MCF 10A (cell line): ENCODE measurements around the gene HAGH. TPM values are rescaled to one million over a fixed set of nuclear protein-coding genes. Genes with fewer than 3 reads are reported as not detected.
A peak's percentile ranks its signal among the peaks of the same experiment; 100 is the strongest.

ENCODE experiments used
- BruUV-seq: library from RNA; stranded (reverse); fragments of 400-500 nt; replicated peaks from 2 replicates; lab custom pipeline; 2021; lab: Mats Ljungman, UMichigan
- CTCF ChIA-PET: fragments of 300-600 bp; sonication (Branson Sonifier 250); formaldehyde crosslinking; extraction: SDS; loops from one replicate; lab custom pipeline; 2021; ENCODE audit warnings: antibody characterized with exemption, inconsistent platforms; lab: Yijun Ruan, JAX
- POLR2A ChIA-PET: fragments of 300-600, 350-650 bp; sonication (Branson Sonifier 250); formaldehyde crosslinking; extraction: SDS; loops from one replicate; lab custom pipeline; 2020; ENCODE audit warnings: antibody characterized with exemption, inconsistent platforms; lab: Yijun Ruan, JAX
- DNase-seq: peaks from one replicate; pipeline ENCODE4 v3.0.0-alpha.2; 2018; ENCODE audit not compliant: unreplicated experiment
- H3K27ac Mint-ChIP-seq: one replicate; pipeline ENCODE4 v1.8.0; 2022; ENCODE audit warnings: mild to moderate bottlenecking, low read depth, mixed read lengths; ENCODE audit not compliant: unreplicated experiment
- H3K27me3 Mint-ChIP-seq: one replicate; pipeline ENCODE4 v1.8.0; 2022; ENCODE audit warnings: mixed read lengths; ENCODE audit not compliant: insufficient read depth, unreplicated experiment
- H3K36me3 Mint-ChIP-seq: one replicate; pipeline ENCODE4 v1.8.0; 2022; ENCODE audit warnings: mild to moderate bottlenecking, moderate library complexity, mixed read lengths; ENCODE audit not compliant: insufficient read depth, unreplicated experiment
- H3K4me1 Mint-ChIP-seq: one replicate; pipeline ENCODE4 v1.8.0; 2022; ENCODE audit warnings: mixed read lengths; ENCODE audit not compliant: insufficient read depth, unreplicated experiment
- H3K4me3 Mint-ChIP-seq: one replicate; pipeline ENCODE4 v1.8.0; 2022; ENCODE audit warnings: mild to moderate bottlenecking, moderate library complexity, mixed read lengths; ENCODE audit not compliant: unreplicated experiment
- H3K9me3 Mint-ChIP-seq: one replicate; pipeline ENCODE4 v1.8.0; 2022; ENCODE audit warnings: mixed read lengths; ENCODE audit not compliant: unreplicated experiment
- intact Hi-C: fragments of 100-400 bp; cut with micrococcal nuclease; formaldehyde crosslinking; loops from 2 replicates; pipeline ENCODE4 v1.14.1; 2022
- total RNA-seq: library from RNA; stranded (reverse); gene quantifications from 2 replicates; pipeline ENCODE4 v1.2.3, GENCODE V29; 2022
- TF ChIP-seq, protein P1 (sequence below): fragments of 200-600 bp; IDR thresholded peaks from one replicate; pipeline ENCODE4 v1.8.0; 2022; ENCODE audit warnings: antibody characterized with exemption, mild to moderate bottlenecking; ENCODE audit not compliant: unreplicated experiment

Gene HAGH
- total RNA-seq, 1 experiment from 2014 or later: 44.5 TPM

DNA sequence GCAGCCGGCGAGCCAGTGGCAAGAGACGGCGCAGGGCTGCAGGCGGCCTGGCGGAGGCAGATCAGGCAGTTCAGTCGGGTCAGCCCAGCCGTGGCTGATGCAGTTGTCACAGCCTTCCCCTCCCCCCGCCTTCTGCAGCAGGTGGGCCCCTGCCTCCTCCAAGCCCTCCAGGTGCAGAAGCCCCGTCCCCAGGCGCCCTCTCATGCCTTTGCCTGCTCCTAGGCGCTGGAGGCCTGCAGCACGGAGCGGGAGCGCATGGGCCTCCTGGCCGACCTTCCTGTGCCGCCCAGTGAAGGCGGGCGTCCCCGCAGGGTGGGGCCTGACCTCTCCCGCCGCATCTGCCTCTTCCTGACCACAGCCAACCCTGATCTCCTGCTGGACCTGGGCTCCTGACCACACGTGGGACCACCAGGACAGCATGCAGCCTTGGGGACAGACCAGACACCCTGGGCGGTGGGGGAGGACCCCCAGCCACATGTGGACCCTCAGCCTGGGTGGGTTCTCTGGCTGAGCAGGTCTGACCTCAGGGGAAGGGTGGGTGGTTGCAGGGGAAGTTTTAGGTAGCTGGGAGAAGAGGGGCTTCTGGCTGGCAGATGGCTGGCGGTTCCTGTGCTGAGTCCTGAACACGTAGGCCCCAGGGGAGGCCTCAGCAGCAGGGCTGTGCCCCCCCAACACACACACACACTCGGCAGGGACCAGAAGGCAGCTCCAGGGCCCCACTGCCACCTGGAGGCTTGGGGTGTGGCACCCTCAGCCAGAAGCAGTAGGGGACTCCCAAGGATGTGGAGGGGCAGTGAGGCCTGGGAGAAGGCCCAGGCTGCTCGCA, 50.6 kb downstream of the HAGH start:
- TF ChIP-seq, protein P1, sequence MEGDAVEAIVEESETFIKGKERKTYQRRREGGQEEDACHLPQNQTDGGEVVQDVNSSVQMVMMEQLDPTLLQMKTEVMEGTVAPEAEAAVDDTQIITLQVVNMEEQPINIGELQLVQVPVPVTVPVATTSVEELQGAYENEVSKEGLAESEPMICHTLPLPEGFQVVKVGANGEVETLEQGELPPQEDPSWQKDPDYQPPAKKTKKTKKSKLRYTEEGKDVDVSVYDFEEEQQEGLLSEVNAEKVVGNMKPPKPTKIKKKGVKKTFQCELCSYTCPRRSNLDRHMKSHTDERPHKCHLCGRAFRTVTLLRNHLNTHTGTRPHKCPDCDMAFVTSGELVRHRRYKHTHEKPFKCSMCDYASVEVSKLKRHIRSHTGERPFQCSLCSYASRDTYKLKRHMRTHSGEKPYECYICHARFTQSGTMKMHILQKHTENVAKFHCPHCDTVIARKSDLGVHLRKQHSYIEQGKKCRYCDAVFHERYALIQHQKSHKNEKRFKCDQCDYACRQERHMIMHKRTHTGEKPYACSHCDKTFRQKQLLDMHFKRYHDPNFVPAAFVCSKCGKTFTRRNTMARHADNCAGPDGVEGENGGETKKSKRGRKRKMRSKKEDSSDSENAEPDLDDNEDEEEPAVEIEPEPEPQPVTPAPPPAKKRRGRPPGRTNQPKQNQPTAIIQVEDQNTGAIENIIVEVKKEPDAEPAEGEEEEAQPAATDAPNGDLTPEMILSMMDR: no peak
- peaks cover under 1% of the 10 kb centered on the region for H3K4me1 Mint-ChIP-seq
- H3K4me3 Mint-ChIP-seq: no peak overlapping the region
- ChIA-PET POLR2A (interaction anchor here (0.8 to 5.9 kb wide), 2 partner anchors 31 to 188 kb away, joined by 3 to 95 read pairs; no protein-coding TSS in a partner anchor), CTCF (no interaction called here)
- no peaks in the 10 kb centered on the region for H3K27me3 Mint-ChIP-seq
- intact Hi-C loops: no loop called here
- DNase-seq: no peak
- no peak overlapping the region for H3K27ac Mint-ChIP-seq
- no TSS peak for BruUV-seq
- H3K9me3 Mint-ChIP-seq: no peaks in the 10 kb centered on the region
- peaks cover 54% of the 10 kb centered on the region for H3K36me3 Mint-ChIP-seq

DNA sequence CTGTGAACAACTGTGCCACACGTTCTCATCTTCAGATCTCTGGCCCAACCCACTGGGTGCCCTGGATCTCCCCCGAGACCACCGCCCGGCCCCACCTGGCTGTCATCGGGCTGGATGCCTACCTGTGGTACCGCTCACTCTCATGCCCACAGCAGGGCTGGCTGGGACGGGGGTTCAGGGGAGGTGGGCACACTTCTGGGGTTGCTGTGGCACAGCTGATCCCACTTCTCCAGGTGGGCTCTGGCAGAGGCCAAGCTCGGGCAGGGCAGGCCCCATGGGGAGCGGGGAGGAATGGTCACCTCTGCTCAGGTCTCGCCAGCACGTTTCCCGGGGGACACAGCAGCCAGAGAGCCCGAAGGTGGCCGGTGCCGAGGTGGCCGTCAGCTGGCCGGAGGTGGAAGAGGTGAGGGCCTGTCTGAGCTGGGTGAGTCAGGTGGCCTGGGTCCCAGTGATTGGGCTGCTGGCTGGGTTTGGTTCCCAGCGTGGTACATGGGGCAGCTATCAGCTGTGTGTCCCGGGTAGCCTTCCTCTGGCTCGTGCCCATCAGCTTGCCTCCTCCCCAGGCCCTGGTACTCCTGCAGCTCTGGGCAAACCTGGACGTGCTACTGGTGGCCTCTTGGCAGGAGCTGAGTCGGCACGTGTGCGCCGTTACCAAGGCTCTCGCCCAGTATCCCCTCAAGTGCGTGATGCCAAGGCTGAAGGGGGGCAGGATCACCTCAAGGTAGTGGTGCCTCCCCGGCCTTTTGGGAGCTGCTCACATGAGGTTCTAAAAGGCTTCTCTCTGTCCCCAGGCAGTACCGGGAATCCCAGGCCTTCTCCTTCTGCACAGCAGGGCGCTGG, 51.4 kb downstream of the HAGH start:
- Mint-ChIP-seq H3K9me3 (no peaks in the 10 kb centered on the region), H3K4me1 (peaks cover 4% of the 10 kb centered on the region), H3K36me3 (peaks cover 56% of the 10 kb centered on the region), H3K27ac (peak overlapping the region; percentile 23), H3K4me3 (no peak overlapping the region), H3K27me3 (no peaks in the 10 kb centered on the region)
- CTCF ChIA-PET: interaction anchor here (0.7 to 1.7 kb wide), 4 partner anchors 51 to 230 kb away, joined by 3 to 7 read pairs (median 4); partner anchors contain the start of gene MAPK8IP3
- DNase-seq: no peak
- intact Hi-C loops: no loop called here
- TF ChIP-seq, protein P1: no peak
- no TSS peak for BruUV-seq
- POLR2A ChIA-PET: interaction anchor here (0.6 to 7.7 kb wide), 5 partner anchors 6 to 439 kb away, joined by 3 to 137 read pairs (median 5); partner anchors contain the start of genes NUBP2, PGP, RPS2 and SPSB3

DNA sequence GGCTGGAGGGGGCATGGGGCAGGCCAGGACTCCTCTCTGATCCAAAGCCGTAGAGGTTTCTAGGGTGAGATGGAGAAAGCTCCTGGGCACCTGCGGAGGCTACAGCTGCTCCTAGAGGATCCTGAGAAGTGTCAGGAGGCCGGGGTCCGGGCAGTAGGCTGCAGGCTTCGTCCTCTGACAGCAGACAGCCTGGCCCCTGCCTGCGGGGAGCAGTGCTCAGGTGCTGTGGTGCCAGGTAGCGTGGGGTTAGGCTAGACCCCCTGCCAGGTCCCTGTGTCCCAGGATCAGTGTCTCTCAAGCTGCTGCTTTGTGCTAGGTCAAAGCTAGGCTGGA, 52.2 kb downstream of the HAGH start:
- no peak for DNase-seq
- no peaks in the 10 kb centered on the region for H3K27me3 Mint-ChIP-seq
- no TSS peak for BruUV-seq
- TF ChIP-seq, protein P1: no peak
- ChIA-PET POLR2A (interaction anchor here (0.6 to 7.7 kb wide), 8 partner anchors 7 to 440 kb away, joined by 3 to 137 read pairs (median 4); partner anchors contain the start of genes NUBP2, PGP, RPS2 and SPSB3), CTCF (interaction anchor here (1.0 to 1.7 kb wide), 5 partner anchors 21 to 68 kb away, joined by 3 to 7 read pairs (median 4); partner anchors contain the start of gene MAPK8IP3)
- no peaks in the 10 kb centered on the region for H3K9me3 Mint-ChIP-seq
- H3K27ac Mint-ChIP-seq: no peak overlapping the region
- intact Hi-C loops: no loop called here
- peak overlapping the region; percentile 80 for H3K4me3 Mint-ChIP-seq
- peaks cover 57% of the 10 kb centered on the region for H3K36me3 Mint-ChIP-seq
- H3K4me1 Mint-ChIP-seq: peaks cover 7% of the 10 kb centered on the region
